ENCODE measurements around the gene ZCCHC24. TPM values are rescaled to one million over a fixed set of nuclear protein-coding genes. Genes with fewer than 3 reads are reported as not detected.

Gene ZCCHC24
- total and polyA plus RNA-seq, 2 of the 8 experiments (the other 6 are each of a cell fraction or from before 2014, with no cell fraction given), result 3.9 to 6.9 TPM

DNA sequence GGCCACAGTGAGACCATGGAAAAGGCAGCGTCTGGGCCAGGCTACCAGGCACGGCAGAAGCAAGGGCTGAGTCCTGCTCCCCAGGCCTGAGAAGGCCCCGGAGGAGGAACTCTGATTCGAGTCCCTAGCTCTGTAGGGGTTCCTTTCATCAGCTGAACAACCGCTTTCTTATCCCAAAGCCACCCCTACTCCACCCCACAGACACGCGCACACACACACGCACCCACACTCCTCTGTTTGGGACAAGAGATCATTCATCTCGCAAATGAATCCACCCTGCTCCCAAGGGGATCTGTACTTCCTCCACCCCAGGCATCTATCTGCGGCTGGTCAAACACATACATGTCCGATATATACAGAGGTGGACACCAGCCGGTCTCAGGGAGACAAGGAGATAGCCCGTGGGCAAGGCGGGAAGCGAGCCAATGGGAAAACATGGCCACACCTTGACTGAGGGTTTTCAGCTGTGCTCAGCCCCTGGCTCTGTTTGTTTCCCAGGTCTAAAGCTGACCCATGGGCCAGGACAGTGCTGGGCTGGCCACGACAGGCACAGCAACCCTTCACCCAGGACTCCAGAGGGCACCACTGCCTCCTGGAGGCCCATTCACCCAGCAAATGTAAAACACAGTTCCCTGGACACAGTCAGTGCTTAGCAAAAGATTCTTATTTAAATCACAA lies 7.3 kb downstream of the ZCCHC24 start:
- no peak overlapping the region for H2BK20ac ChIP-seq (ENCODE audit: low read length)
- H3K9ac ChIP-seq (replicated peaks in 1 of 4; ENCODE audit: extremely low read depth in 1 of 4, low read depth in 3 of 4, low read length in 3 of 4), result no peak overlapping the region
- H4K20me1 ChIP-seq (replicated peaks in 1 of 2; ENCODE audit: control insufficient read depth in 1 of 2, insufficient read depth in 2 of 2, low read length in 2 of 2), result peaks cover 0 to 3% of the 10 kb centered on the region in 2 experiments
- H3K4me1 ChIP-seq (replicated peaks in 1 of 4; ENCODE audit: control insufficient read depth in 3 of 4, insufficient read depth in 4 of 4, low read length in 3 of 4), result peaks cover 0 to 11% (median 2%) of the 10 kb centered on the region in 4 experiments; a peak in 4 of 7 replicates
- H2BK12ac ChIP-seq (ENCODE audit: low read depth, low read length), result no peak overlapping the region
- no peaks in the 10 kb centered on the region for H3K36me3 ChIP-seq (ENCODE audit: control insufficient read depth in 2 of 4, insufficient read depth in 4 of 4, low read length in 3 of 4)
- no peak overlapping the region for H4K5ac ChIP-seq (ENCODE audit: insufficient read length, low read depth, low read length)
- no peak overlapping the region for H2AFZ ChIP-seq (ENCODE audit: low read length)
- H2BK5ac ChIP-seq (ENCODE audit: low read depth, low read length), result no peak overlapping the region; the same call in 1 of the 2 replicates
- H2AK5ac ChIP-seq (ENCODE audit: low read depth, low read length), result no peak overlapping the region
- POLR2A ChIA-PET (ENCODE audit: partially characterized antibody), result interaction anchor here (1.5 kb wide), 1 partner anchor 47 kb away, joined by 3 read pairs; no protein-coding TSS in a partner anchor
- no peak overlapping the region for H3K4ac ChIP-seq (replicated peaks; ENCODE audit: insufficient read length, low read depth, low read length)
- no peaks in the 10 kb centered on the region for H3K9me3 ChIP-seq (ENCODE audit: insufficient read depth in 2 of 2, low read depth in 1 of 2, low read length in 1 of 2)
- H3K4me3 ChIP-seq (ENCODE audit: extremely low read depth in 1 of 4, insufficient read depth in 2 of 4, low read depth in 3 of 4, low read length in 4 of 4), result no peak overlapping the region
- WGBS, 2 experiments (ENCODE audit: extremely low coverage in 1 of 2, insufficient coverage in 1 of 2, insufficient read length in 1 of 2, insufficient replicate concordance in 2 of 2, low coverage in 1 of 2, low lambda C conversion rate in 2 of 2, missing lambda C conversion rate in 1 of 2), result 88% methylated on average over 16 of the region's 16 CpGs; no CpG with 5 or more reads in 1 of the 2 experiments
- no peak overlapping the region for H3K56ac ChIP-seq (replicated peaks; ENCODE audit: insufficient read length, low read depth, low read length)
- CTCF ChIA-PET (ENCODE audit: partially characterized antibody), result interaction anchor here (0.6 to 2.7 kb wide), 20 partner anchors 10 to 64 kb away, joined by 3 to 13 read pairs (median 6); no protein-coding TSS in a partner anchor
- DNase-seq (ENCODE audit: low read depth in 1 of 2, low spot score in 2 of 2), result no peak
- H3K14ac ChIP-seq (ENCODE audit: insufficient read length), result no peak overlapping the region
- H3K27ac ChIP-seq (ENCODE audit: low read depth, low read length), result no peak overlapping the region
- H4K91ac ChIP-seq (replicated peaks; ENCODE audit: insufficient read length, low read length), result no peak overlapping the region
- H3K79me1 ChIP-seq (ENCODE audit: low read depth, low read length), result no peaks in the 10 kb centered on the region
- H3K27me3 ChIP-seq (replicated peaks in 1 of 4; ENCODE audit: control insufficient read depth in 3 of 4, extremely low read depth in 1 of 4, insufficient read depth in 3 of 4, low read length in 3 of 4), result peaks cover 0 to 4% (median 1%) of the 10 kb centered on the region in 4 experiments; a peak in 3 of 7 replicates
- H2BK120ac ChIP-seq (replicated peaks; ENCODE audit: low read depth, low read length), result no peak overlapping the region
- TF ChIP-seq, protein P1, sequence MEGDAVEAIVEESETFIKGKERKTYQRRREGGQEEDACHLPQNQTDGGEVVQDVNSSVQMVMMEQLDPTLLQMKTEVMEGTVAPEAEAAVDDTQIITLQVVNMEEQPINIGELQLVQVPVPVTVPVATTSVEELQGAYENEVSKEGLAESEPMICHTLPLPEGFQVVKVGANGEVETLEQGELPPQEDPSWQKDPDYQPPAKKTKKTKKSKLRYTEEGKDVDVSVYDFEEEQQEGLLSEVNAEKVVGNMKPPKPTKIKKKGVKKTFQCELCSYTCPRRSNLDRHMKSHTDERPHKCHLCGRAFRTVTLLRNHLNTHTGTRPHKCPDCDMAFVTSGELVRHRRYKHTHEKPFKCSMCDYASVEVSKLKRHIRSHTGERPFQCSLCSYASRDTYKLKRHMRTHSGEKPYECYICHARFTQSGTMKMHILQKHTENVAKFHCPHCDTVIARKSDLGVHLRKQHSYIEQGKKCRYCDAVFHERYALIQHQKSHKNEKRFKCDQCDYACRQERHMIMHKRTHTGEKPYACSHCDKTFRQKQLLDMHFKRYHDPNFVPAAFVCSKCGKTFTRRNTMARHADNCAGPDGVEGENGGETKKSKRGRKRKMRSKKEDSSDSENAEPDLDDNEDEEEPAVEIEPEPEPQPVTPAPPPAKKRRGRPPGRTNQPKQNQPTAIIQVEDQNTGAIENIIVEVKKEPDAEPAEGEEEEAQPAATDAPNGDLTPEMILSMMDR (IDR thresholded peaks at IDR 0.05; ENCODE audit: control extremely low read depth in 1 of 3, insufficient read depth in 1 of 3, low read depth in 1 of 3, low read length in 3 of 3), result peak; percentile 22 to 54 (median 52); a peak in 3 of 4 replicates
- TF ChIP-seq PHF8 (conservative IDR thresholded peaks at IDR 0.05; ENCODE audit: low read depth, low read length), result no peak
- peak; percentile 39 to 60 for TF ChIP-seq RAD21 (IDR thresholded peaks at IDR 0.05 in 1 of 2, conservative IDR thresholded peaks at IDR 0.05 in 1 of 2; ENCODE audit: low read depth in 2 of 2, low read length in 2 of 2)
- H3K23me2 ChIP-seq (ENCODE audit: low read depth, low read length), result no peaks in the 10 kb centered on the region
- H3K79me2 ChIP-seq (ENCODE audit: control insufficient read depth in 1 of 2, insufficient read depth in 2 of 2, low read length in 2 of 2), result no peaks in the 10 kb centered on the region
- peak overlapping the region; percentile 81; the same call in 1 of the 2 replicates for H2BK15ac ChIP-seq (ENCODE audit: low read length)
- H3K23ac ChIP-seq (ENCODE audit: insufficient read length), result no peak overlapping the region
- no peak overlapping the region for H3K4me2 ChIP-seq (ENCODE audit: insufficient read depth in 1 of 2, low read depth in 2 of 2, low read length in 2 of 2)
- no peak overlapping the region for H3K18ac ChIP-seq (ENCODE audit: extremely low read depth, low read length)
- FAIRE-seq, result no peak
- no peak overlapping the region for H4K8ac ChIP-seq (ENCODE audit: extremely low read depth, insufficient read depth, low read length)
